Measurements from ENCODE around the gene PAEP. TPM values are rescaled to one million over a fixed set of nuclear protein-coding genes. Genes with fewer than 3 reads are reported as not detected.
A peak's percentile ranks its signal among the peaks of the same experiment; 100 is the strongest.

PAEP gene
- total and polyA plus RNA-seq, 9 donors: 0.30 to 1.4 (median 0.35) TPM; not detected in 4

GRCh38 chr9:135584371-135584770 is 22.8 kb downstream of the PAEP start:
- no peak overlapping the region for H3K27ac ChIP-seq (ENCODE audit: low read length)
- 28% methylated on average over 5 of the region's 5 CpGs for WGBS (ENCODE audit: insufficient coverage)
- H3K9me3 ChIP-seq (replicated peaks; ENCODE audit: control insufficient read depth, low read depth, low read length): no peaks in the 10 kb centered on the region
- peaks cover 2% of the 10 kb centered on the region for H3K27me3 ChIP-seq (ENCODE audit: control insufficient read depth, insufficient read depth, low read length)
- H3K36me3 ChIP-seq (ENCODE audit: control insufficient read depth, insufficient read depth, low read length): no peaks in the 10 kb centered on the region
- no peak for DNase-seq
- no peak overlapping the region for H3K4me3 ChIP-seq (ENCODE audit: low read length)
- no peaks in the 10 kb centered on the region for H3K4me1 ChIP-seq (ENCODE audit: control insufficient read depth, insufficient read depth, low read length)

- Histone ChIP-seq H3K4me3 (ENCODE audit: low read length) (no peak overlapping the region), H3K4me1 (ENCODE audit: control insufficient read depth, insufficient read depth, low read length) (no peaks in the 10 kb centered on the region), H3K9me3 (replicated peaks; ENCODE audit: control insufficient read depth, low read depth, low read length) (no peaks in the 10 kb centered on the region), H3K36me3 (ENCODE audit: control insufficient read depth, insufficient read depth, low read length) (no peaks in the 10 kb centered on the region), H3K27me3 (ENCODE audit: control insufficient read depth, insufficient read depth, low read length) (peaks cover 2% of the 10 kb centered on the region), H3K27ac (ENCODE audit: low read length) (no peak overlapping the region)
- WGBS (ENCODE audit: insufficient coverage): 49% methylated on average over 10 of the region's 16 CpGs
- no peak for DNase-seq
These were observed 23.4 kb downstream of the PAEP start for GRCh38 chr9:135584934-135585333.

DNA sequence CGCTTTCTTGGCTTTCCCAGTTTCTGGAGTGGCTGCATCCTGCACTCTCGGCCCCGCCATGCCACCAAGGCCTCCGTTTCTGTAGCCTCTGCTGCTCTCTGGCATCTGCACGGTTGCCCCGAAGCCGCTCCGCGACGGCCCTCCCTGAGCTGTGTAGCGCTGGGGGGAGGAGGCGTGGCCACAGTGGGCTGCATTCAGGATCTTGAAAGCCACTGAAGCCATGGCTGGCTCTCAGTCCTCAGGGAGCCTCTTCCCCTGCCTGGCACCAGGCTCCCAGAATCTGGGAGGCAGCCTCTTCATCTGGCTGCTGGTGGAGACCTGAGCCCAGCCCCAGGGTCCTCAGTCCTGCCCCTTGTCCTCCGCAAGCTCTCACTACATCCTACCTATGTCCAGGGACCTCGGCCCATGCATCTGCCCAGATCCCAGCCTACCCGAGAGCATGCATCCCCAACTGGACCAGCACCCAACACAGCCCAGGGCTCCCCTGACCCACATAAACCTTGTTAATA is 25.1 kb downstream of the PAEP start:
- H3K27me3 ChIP-seq (ENCODE audit: control insufficient read depth, insufficient read depth, low read length): peaks cover 2% of the 10 kb centered on the region
- H3K4me1 ChIP-seq (ENCODE audit: control insufficient read depth, insufficient read depth, low read length): no peaks in the 10 kb centered on the region
- 51% methylated on average over 10 of the region's 15 CpGs for WGBS (ENCODE audit: insufficient coverage)
- H3K9me3 ChIP-seq (replicated peaks; ENCODE audit: control insufficient read depth, low read depth, low read length): no peaks in the 10 kb centered on the region
- DNase-seq: no peak
- H3K4me3 ChIP-seq (ENCODE audit: low read length): no peak overlapping the region
- no peaks in the 10 kb centered on the region for H3K36me3 ChIP-seq (ENCODE audit: control insufficient read depth, insufficient read depth, low read length)
- no peak overlapping the region for H3K27ac ChIP-seq (ENCODE audit: low read length)

DNA sequence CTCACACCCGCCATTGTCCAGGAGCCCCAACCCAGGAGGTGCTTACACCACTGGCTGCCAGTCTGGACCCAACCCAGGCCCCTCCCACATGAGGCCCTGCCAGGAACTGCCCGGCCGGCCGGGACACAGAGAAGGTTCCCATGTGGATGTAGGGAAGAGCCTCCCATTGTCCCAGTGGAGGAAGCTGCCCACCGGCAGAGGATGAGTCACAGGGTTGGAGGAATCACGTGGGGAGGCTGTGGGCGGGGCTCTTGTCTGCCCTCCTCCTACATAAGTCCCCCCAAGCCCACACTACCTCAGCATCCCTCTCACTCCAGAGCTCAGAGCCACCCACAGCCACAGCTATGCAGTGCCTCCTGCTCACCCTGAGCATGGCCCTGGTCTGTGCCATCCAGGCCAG is 26.1 kb downstream of the PAEP start:
- Histone ChIP-seq H3K4me3 (ENCODE audit: low read length) (no peak overlapping the region), H3K27ac (ENCODE audit: low read length) (no peak overlapping the region), H3K9me3 (replicated peaks; ENCODE audit: control insufficient read depth, low read depth, low read length) (no peaks in the 10 kb centered on the region), H3K36me3 (ENCODE audit: control insufficient read depth, insufficient read depth, low read length) (no peaks in the 10 kb centered on the region), H3K27me3 (ENCODE audit: control insufficient read depth, insufficient read depth, low read length) (no peaks in the 10 kb centered on the region), H3K4me1 (ENCODE audit: control insufficient read depth, insufficient read depth, low read length) (no peaks in the 10 kb centered on the region)
- WGBS (ENCODE audit: insufficient coverage): no CpG with 5 or more reads among the region's 7 CpGs
- DNase-seq: peak; percentile 12

DNA sequence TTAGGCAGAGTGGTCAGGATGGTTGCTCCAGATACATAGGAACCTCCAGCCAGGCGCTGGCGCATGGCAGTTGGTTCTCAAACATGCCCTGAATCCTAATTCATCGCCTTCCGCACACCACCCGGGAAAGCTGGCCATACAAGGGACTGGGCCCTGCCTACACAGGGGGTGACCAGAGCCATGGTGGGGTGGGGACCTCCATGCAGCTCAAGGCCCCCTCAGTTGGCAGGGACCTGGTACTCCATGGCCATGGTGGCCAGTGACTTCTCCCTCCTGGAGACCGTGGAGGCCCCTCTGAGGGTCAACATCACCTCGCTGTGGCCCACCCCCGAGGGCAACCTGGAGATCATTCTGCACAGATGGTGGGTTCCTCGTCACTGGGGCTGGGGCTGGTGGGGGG is 26.8 kb downstream of the PAEP start:
- no peak overlapping the region for H3K4me3 ChIP-seq (ENCODE audit: low read length)
- H3K36me3 ChIP-seq (ENCODE audit: control insufficient read depth, insufficient read depth, low read length): no peaks in the 10 kb centered on the region
- H3K9me3 ChIP-seq (replicated peaks; ENCODE audit: control insufficient read depth, low read depth, low read length): no peaks in the 10 kb centered on the region
- H3K27ac ChIP-seq (ENCODE audit: low read length): no peak overlapping the region
- no peaks in the 10 kb centered on the region for H3K27me3 ChIP-seq (ENCODE audit: control insufficient read depth, insufficient read depth, low read length)
- no peak for DNase-seq
- no peaks in the 10 kb centered on the region for H3K4me1 ChIP-seq (ENCODE audit: control insufficient read depth, insufficient read depth, low read length)
- WGBS (ENCODE audit: insufficient coverage): 83% methylated on average over 8 of the region's 9 CpGs

GRCh38 chr9:135588886-135589595 is 27.5 kb downstream of the PAEP start:
- H3K27me3 ChIP-seq (ENCODE audit: control insufficient read depth, insufficient read depth, low read length): no peaks in the 10 kb centered on the region
- no peak overlapping the region for H3K27ac ChIP-seq (ENCODE audit: low read length)
- no peak overlapping the region for H3K4me3 ChIP-seq (ENCODE audit: low read length)
- no peak for DNase-seq
- H3K9me3 ChIP-seq (replicated peaks; ENCODE audit: control insufficient read depth, low read depth, low read length): no peaks in the 10 kb centered on the region
- WGBS (ENCODE audit: insufficient coverage): 80% methylated on average over 20 of the region's 20 CpGs
- H3K4me1 ChIP-seq (ENCODE audit: control insufficient read depth, insufficient read depth, low read length): no peaks in the 10 kb centered on the region
- no peaks in the 10 kb centered on the region for H3K36me3 ChIP-seq (ENCODE audit: control insufficient read depth, insufficient read depth, low read length)

DNA sequence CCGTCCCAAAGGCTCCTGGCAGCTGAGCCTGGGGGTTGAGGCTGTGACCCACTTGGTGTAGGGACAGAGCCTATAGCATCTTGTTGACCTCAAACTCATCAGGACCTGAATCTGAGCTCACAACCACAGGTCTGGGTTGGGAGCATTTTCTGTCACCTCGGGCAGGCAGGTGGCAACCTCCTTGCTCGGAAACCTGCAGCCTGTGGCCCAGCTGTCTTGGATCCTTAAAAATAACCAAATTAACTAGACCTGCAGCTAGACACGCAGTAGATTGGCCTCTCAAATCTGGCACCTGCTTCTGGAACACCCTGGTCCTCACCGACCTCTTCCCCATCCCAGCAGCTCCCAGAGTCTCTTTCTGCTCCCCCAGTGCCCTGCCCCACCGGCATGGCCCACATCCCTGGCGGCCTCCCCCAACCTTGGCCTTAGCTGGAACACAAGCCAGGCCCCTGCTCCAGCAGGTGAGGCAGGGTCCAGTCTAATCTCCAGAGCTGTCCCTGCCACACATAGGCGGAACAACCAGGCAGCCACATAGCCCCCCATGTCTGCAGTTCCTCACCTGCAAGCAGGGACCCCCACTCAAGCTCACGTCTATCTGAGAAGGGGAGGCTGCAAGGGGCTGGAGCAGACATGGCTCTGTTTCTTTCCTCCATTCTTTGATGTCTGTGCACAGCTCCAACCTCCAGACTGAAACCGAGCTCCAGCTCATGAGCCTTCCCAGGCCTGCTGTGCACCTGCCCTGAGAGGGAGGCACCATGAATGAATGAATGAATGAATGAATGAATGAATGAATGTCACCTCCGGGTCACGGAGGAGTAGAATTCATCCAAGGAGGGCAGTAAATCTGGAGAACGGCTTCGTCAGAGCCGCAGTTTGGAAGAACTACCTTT is 28.3 kb downstream of the PAEP start:
- 75% methylated on average over 15 of the region's 15 CpGs for WGBS (ENCODE audit: insufficient coverage)
- Histone ChIP-seq H3K27me3 (ENCODE audit: control insufficient read depth, insufficient read depth, low read length) (no peaks in the 10 kb centered on the region), H3K4me1 (ENCODE audit: control insufficient read depth, insufficient read depth, low read length) (no peaks in the 10 kb centered on the region), H3K36me3 (ENCODE audit: control insufficient read depth, insufficient read depth, low read length) (no peaks in the 10 kb centered on the region), H3K4me3 (ENCODE audit: low read length) (no peak overlapping the region), H3K27ac (ENCODE audit: low read length) (no peak overlapping the region), H3K9me3 (replicated peaks; ENCODE audit: control insufficient read depth, low read depth, low read length) (no peaks in the 10 kb centered on the region)
- no peak for DNase-seq

- WGBS (ENCODE audit: insufficient coverage): 78% methylated on average over 12 of the region's 25 CpGs
- H3K4me3 ChIP-seq (ENCODE audit: low read length): no peak overlapping the region
These were observed 29.0 kb downstream of the PAEP start for GRCh38 chr9:135590486-135591079.

GRCh38 chr9:135591506-135592330 is 30.2 kb downstream of the PAEP start:
- 72% methylated on average over 21 of the region's 22 CpGs for WGBS (ENCODE audit: insufficient coverage)
- Histone ChIP-seq H3K9me3 (replicated peaks; ENCODE audit: control insufficient read depth, low read depth, low read length) (peaks cover 2% of the 10 kb centered on the region), H3K36me3 (ENCODE audit: control insufficient read depth, insufficient read depth, low read length) (no peaks in the 10 kb centered on the region), H3K4me1 (ENCODE audit: control insufficient read depth, insufficient read depth, low read length) (no peaks in the 10 kb centered on the region), H3K27ac (ENCODE audit: low read length) (no peak overlapping the region), H3K4me3 (ENCODE audit: low read length) (no peak overlapping the region), H3K27me3 (ENCODE audit: control insufficient read depth, insufficient read depth, low read length) (peaks cover 3% of the 10 kb centered on the region)
- no peak for DNase-seq

More at GRCh38 chr9:135590486-135591079, 29.0 kb downstream of the PAEP start:
- no peak overlapping the region for H3K27ac ChIP-seq (ENCODE audit: low read length)
- no peaks in the 10 kb centered on the region for H3K9me3 ChIP-seq (replicated peaks; ENCODE audit: control insufficient read depth, low read depth, low read length)
- no peaks in the 10 kb centered on the region for H3K27me3 ChIP-seq (ENCODE audit: control insufficient read depth, insufficient read depth, low read length)
- no peaks in the 10 kb centered on the region for H3K4me1 ChIP-seq (ENCODE audit: control insufficient read depth, insufficient read depth, low read length)
- no peaks in the 10 kb centered on the region for H3K36me3 ChIP-seq (ENCODE audit: control insufficient read depth, insufficient read depth, low read length)
- DNase-seq: no peak

All from muscle of leg (tissue), 11 donors.